HG03571 (cell line): ENCODE measurements around the gene COL27A1.
"Not testable (repeated sequence)": the region's sequence is repeated elsewhere in the genome, so short reads cannot be mapped to it uniquely, and the experiment has no call there.

ENCODE experiments used
- ATAC-seq: cut with Tn5 transposase; IDR thresholded peaks from one replicate; pipeline ENCODE4 v1.9.1; 2021; ENCODE audit not compliant: unreplicated experiment

The COL27A1 gene

DNA sequence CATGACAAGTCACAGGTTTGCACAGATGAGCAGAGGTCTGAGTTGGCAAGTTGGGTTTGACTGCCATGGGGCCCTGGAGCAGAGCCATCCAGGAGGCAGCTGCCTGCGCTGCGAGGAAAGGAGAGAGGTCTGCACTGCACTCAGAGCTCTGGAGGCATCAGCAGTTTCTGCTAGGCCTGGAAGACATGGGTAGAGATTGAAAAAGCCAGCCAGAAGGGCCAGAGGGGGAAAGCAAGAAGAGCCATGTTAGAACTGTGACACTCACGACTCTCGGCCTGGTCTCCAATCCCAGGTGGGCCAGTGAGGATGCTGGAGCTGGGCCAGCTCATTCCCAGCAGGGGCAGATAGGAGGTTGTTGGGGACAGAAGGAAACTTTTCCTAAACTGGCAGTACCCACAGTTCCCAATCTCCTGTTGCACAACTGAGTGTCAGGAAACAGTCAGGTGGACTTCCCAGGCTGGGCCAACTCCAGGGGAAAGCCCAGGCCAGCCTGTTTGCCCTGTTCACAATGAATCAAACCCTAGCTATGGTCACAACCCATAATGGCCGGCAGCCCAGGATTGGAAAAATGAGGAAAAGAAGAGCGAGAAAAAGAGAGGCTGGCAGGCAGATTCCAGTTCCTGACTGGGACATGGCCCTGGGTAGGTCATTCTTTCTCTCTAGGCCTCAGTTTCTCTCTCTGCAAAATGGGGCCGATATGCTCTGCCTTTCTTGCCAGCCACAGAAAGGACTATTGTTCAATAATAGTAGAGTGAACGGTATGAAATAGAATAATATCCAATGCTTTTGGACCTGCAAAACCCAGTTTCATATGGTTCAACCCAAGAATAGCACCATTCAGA lies 159.8 kb downstream of the COL27A1 start:
- no peak for ATAC-seq

DNA sequence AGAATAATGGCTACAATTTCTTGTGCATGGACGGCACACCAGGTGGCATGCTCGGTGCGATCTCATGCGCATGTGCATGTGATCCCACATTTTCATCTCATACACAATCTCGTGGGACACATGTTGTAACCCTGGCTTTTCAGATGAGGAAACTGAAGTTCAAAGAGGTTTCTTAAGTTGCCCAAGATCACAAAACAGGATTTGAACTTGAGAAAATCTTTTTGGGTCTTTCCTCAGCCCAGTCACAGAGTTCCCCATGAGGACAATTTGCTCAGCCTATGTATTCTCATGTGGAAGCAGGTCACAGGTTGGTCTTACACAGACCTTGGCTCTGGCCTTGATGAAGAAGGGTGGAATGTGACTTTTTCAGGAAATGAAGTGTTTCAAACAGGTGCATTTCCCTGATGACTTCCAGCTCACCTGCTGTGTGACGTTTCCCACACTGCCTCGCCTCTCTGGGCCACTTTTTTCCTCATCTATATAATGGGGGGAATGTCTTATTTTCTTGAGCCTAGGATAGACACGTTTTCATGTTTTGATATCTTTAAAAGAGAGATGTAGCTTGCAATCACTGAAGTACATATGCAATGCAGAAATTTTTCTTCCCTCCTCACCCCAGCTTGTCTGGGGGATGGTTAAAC lies 160.5 kb downstream of the COL27A1 start:
- no peak for ATAC-seq

DNA sequence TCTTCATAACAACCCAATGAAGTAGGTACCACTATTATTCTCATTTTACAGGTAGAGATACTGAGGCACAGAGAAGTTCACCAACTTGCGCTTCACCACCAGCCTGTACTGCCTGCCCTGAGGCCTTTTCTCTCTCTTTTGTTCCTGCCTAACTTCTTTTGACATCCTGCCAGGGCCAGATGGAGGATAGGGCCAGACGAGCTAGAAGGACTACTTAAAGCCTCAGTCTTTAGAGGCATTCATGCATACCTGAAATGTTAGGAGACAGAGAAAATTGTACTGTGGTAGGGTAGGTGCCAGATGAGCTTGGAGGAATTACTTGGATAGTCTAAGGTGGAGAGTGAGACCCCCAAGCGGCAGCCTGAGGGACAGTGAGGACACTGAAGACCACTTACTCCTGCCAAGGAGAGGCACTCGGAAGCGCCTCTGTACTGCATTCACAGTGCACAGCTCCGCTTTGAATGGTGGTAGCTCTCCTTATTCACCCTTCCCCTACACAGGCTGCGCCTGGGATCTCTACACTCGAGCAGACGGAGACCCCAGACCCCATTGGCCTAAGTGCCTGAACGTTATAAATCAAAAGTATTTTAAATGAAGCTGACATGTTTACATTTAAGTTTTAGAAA lies 161.4 kb downstream of the COL27A1 start:
- no peak for ATAC-seq

DNA sequence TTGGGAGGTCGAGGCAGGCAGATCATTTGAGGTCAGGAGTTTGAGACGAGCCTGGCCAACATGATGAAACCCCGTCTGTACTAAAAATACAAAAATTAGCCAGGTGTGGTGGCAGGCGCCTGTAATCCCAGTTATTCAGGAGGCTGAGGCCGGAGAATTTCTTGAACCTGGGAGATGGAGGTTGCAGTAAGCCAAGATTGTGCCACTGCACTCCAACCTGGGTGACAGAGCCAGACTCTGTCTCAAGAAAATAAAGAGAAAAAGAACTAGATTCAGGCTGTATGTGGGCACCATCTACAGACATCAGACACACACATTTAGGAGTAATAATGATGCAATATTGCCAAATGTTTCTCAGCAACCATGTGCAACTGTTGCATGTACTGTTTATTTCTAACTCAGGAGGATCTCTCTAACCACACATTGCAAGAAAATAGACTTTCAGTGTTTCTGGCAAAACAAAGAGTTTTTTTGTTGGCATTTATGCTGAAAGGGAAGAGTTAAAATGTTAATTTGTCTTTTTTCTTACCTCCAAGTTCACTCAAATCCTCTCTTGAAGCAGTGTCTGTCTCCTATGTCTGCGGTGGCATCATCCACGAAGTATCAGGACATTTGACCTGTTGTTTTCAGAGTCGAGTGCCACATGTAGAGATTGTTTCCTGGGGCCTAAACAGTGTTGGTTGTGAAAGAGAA lies 162.5 kb downstream of the COL27A1 start:
- ATAC-seq = no peak

DNA sequence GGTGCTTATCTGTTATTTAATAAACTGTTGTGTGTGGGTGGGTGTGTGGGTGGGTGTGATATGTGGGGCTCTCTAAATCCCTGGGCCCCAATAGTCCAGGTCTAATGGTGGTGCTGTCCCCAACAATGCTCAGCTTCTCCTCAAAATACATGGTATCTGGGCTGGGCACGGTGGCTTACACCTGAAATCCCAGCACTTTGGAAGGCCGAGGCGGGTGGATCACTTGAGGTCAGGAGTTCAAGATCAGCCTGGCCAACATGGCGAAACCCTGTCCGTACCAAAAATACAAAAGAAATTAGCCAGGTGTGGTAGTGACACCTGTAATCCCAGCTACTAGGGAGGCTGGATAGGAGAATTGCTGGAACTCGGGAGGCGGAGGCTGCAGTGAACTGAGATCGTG lies 163.1 kb downstream of the COL27A1 start:
- ATAC-seq = no peak

DNA sequence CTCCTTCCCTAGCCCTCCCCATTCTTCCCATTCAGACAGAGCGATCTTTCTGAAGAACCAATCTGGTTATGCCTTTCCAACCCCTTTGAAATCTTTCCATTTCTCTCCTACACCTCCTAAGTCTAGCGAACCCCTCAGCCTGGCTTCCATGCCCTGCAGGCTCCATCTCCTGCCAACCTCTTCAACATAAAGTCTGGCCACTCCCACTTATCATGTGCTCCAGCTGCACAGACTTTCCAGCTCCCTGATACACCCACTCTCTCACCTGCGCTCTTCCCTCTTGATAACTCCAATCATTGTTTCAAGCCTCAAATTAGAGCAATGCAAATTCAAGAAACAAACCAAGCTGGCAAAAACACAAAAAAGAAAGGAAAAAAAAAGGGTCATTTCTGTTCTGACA lies 163.8 kb downstream of the COL27A1 start:
- ATAC-seq = no peak

DNA sequence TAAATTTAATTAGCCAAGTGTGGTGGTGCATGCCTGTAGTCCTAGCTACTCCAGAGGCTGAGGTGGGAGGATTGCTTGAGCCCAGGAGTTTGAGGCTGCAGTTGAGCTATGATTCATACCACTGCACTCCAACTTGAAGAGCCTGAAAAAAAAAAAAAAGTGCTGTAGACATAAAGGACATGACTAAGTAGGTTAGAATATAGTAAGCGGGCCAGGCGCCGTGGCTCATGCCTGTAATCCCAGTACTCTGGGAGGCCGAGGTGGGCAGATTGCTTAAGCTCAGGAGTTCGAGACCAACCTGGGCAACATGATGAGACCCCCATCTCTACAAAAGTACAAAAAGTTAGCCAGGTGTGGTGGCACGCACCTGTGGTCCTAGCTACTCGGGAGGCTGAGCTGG lies 165.4 kb downstream of the COL27A1 start:
- not testable (repeated sequence) for ATAC-seq

DNA sequence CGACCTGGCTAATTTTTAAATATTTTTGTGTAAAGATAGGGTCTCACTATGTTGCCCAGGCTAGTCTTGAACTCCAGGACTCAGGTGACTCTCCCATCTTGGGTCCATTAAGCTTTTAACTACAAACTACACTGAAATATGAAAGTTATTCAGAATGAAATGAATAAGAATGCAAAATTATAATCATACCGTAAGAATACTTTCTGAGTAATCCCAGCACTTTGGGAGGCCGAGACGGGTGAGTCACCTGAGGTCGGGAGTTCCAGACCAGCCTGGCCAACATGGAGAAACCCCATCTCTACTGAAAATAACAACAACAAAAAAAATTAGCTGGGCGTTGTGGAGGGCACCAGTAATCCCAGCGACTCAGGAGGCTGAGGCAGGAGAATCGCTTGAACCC lies 166.4 kb downstream of the COL27A1 start:
- ATAC-seq = no peak

DNA sequence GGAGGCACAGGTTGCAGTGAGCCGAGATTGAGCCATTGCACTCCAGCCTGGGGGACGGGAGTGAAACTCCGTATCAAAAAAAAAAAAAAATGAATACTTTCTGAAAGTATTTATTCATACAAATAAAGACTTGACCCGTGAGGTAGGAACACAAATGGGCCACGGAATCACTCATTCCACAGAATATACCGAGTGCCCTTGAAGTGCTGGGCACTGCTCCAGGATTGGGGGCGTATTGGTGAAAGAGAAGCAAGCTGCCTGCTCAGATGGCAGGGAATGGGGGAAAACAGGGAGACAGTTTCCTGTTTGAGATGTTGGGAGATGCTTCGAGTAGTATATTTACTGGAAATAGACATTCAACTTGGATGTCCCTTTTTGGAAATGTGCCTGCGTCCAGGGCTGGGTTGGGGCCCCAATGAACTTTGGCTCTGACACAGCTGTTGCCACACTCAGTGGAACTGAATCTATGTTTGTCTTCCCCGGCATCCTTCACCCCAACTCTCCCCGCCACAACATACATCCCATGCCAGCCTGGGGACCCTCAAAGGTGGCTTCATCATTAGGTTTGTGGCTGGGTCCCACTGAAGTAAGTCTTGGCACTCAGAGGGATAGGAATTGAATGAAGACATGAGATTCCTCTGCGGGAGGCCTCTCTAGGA lies 167.0 kb downstream of the COL27A1 start:
- ATAC-seq = not testable (repeated sequence)

DNA sequence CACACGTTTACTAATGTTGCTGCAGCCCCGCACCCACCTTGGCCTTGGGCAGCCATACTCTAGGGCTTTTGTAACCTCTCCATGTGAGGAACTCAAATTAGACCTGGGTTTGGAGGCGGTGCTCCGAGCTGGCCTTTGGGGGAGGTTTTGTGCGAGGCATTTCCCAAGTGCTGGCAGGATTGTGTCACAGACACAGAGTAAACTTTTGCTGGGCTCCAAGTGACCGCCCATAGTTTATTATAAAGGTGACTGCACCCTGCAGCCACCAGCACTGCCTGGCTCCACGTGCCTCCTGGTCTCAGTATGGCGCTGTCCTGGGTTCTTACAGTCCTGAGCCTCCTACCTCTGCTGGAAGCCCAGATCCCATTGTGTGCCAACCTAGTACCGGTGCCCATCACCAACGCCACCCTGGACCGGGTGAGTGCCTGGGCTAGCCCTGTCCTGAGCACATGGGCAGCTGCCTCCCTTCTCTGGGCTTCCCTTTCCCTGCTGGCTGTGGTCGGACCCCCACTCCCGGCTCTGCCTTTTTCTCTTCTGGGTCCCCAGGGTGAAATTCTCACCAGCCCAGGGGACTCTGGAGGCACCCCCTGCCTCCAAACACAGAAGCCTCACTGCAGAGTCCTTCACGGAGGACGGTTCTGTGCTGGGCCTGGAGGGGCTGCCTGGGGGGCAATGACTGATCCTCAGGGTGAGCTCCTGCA lies 167.6 kb downstream of the COL27A1 start, which contains the start of gene ORM1:
Gene ORM1 (plus strand): TSS at position 268 of the 701 bp plus-strand sequence. CDS start 36 bp downstream, at position 304.
- not testable (repeated sequence) for ATAC-seq

DNA sequence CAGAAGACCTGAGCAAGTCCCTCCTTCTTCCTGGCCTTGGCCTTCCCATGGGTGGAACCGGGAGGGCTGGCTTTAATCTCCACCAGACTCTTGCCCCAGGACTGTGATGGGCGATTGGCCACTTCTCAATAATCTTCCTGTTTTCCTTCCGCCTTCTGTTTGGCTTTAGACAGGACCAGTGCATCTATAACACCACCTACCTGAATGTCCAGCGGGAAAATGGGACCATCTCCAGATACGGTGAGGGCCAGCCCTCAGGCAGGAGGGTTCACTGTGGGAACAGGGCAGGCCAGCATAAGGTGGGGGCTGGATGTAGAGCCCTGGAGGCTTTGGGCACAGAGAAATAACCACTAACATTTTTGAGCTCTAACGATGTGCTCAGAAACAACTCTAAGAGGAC lies 168.5 kb downstream of the COL27A1 start:
- ATAC-seq = not testable (repeated sequence)

DNA sequence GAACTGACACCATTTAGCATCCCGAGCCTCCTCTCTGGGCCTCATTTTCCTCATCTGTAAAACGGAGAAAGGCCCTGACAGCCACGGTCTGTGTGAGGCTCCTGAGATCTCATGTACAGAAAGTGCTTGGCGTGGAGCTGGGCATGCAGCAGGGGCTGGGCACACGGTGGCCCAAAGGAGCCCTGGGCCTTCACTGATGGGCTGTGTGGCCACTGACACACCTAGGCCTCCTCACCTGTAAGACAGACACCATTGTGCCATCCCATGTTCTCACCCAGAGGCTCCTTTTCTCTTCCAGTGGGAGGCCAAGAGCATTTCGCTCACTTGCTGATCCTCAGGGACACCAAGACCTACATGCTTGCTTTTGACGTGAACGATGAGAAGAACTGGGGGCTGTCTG lies 169.2 kb downstream of the COL27A1 start:
- ATAC-seq = no peak

DNA sequence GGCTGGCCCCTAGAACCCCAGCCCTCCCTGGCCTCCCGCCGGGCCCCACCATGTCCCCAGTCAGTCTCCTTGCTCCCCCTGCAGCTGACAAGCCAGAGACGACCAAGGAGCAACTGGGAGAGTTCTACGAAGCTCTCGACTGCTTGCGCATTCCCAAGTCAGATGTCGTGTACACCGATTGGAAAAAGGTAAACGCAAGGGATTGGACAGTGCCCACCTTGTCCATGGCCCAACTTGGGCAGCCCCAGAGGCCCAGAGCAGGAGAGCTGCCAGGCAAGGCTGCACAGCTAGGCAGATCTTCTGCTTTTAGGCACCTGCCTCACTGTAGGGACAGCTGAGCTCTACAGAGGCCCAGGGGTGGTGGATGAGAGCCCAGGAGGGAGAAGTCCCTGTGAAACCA lies 169.6 kb downstream of the COL27A1 start:
- not testable (repeated sequence) for ATAC-seq

DNA sequence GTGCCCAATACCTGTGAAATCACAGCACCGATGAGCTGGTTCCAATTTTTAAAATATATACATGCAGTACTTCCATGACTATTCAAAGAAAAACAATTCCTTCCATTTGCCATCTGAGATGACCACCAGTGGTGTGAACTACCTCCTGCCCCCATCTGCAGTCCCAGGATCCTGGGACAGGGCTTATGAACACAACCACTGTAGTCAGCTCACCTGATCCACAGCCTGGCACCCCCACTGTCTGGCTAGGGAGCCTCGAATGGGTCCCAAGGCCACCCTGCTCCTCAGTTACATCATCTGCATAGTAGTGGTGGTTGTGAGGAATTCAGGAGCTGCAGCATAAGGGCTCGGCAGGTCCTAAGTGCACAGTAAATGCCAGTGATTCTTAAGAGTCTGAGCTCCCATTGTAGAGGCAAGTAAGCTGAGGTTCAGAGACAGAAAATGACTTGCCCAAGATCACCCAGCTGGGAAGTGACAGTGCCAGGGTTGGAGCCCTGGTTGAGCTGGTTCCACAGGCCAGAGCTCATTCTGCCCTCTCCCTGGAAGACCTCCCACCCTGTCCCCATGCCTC lies 170.4 kb downstream of the COL27A1 start:
- ATAC-seq = not testable (repeated sequence)

DNA sequence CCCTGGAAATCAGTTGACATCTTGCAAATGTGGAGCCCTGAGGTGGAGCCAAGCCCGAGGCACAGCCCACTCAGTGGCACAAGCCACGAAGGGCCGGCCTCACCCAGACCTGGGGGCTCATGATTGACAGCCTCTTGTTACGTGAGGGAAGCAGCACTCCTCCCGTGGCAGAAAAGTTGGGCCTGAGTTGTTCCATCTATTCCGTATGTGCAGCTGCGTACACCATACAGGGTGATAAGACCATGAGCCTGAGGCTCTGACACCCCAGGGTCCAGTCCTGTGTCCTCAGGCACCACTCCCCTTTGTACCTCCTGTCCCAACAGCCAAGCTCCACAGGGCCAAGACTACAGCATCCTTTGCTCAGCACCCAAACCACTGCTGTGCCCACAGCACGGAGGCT lies 172.4 kb downstream of the COL27A1 start:
- ATAC-seq = no peak

DNA sequence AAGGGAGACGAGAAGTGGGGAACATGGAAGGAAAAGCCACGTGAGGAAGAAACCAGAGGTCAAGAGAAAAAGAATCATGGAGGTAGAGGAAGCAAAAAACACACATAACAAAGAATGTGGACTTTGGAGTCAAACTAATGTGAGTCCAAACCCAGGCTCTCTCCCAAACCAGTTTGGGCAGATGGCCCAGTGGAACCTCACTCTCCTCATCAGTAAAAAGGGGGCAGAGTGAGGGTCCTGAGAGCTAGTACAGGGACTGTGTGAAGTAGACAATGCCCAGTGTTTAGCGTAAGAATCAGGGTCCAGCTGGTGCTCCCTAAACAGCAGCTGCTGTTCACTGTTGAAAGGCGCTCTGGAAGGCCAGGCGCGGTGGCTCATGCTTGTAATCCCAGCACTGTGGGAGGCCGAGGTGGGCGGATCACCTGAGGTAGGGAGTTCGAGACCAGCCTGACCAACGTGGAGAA lies 173.1 kb downstream of the COL27A1 start:
- ATAC-seq = not testable (repeated sequence)

DNA sequence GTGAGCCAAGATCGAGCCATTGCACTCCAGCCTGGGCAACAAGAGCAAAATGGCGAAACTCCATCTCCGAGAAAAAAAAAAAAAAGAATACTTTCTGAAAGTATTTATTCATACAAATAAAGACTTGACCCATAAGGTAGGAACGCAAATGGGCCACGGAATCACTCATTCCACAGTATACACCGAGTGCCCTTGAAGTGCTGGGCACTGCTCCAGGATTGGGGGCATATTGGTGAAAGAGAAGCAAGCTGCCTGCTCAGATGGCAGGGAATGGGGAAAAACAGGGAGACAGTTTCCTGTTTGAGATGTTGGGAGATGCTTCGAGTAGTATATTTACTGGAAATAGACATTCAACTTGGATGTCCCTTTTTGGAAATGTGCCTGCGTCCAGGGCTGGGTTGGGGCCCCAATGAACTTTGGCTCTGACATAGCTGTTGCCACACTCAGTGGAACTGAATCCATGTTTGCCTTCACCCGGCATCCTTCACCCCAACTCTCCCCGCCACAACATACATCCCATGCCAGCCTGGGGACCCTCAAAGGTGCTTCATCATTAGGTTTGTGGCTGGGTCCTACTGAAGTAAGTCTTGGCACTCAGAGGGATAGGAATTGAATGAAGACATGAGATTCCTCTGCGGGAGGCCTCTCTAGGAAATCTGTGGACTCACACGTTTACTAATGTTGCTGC lies 173.7 kb downstream of the COL27A1 start:
- ATAC-seq = not testable (repeated sequence)

DNA sequence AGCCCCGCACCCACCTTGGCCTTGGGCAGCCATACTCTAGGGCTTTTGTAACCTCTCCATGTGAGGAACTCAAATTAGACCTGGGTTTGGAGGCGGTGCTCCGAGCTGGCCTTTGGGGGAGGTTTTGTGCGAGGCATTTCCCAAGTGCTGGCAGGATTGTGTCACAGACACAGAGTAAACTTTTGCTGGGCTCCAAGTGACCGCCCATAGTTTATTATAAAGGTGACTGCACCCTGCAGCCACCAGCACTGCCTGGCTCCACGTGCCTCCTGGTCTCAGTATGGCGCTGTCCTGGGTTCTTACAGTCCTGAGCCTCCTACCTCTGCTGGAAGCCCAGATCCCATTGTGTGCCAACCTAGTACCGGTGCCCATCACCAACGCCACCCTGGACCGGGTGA lies 174.3 kb downstream of the COL27A1 start, which contains the start of gene ORM2:
Gene ORM2 (plus strand): TSS at position 245 of the 398 bp plus-strand sequence. CDS start 36 bp downstream, at position 281.
- not testable (repeated sequence) for ATAC-seq

DNA sequence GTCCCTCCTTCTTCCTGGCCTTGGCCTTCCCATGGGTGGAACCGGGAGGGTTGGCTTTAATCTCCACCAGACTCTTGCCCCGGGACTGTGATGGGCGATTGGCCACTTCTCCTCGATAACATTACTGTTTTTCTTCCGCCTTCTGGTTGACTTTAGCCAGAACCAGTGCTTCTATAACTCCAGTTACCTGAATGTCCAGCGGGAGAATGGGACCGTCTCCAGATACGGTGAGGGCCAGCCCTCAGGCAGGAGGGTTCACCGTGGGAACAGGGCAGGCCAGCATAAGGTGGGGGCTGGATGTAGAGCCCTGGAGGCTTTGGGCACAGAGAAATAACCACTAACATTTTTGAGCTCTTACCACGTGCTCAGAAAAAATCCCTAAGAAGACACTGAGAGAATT lies 175.3 kb downstream of the COL27A1 start:
- ATAC-seq = no peak
